Measurements from ENCODE around the gene MIA2.
"Not testable (repeated sequence)": the region's sequence is repeated elsewhere in the genome, so short reads cannot be mapped to it uniquely, and the experiment has no call there.

MIA2 gene

GRCh38 chr14:39276005-39276404 is 42.3 kb downstream of the MIA2 start:
- TF ChIP-seq CTCF (conservative IDR thresholded peaks at IDR 0.05; ENCODE audit: low read depth, low read length) = no peak
- no peak overlapping the region for H3K4me3 ChIP-seq (ENCODE audit: low read length)

GRCh38 chr14:39276579-39277114 is 42.9 kb downstream of the MIA2 start:
- TF ChIP-seq CTCF (conservative IDR thresholded peaks at IDR 0.05; ENCODE audit: low read depth, low read length) = no peak
- H3K4me3 ChIP-seq (ENCODE audit: low read length) = no peak overlapping the region
- DNase-seq (ENCODE audit: low read depth) = no peak

More at GRCh38 chr14:39276005-39276404, 42.3 kb downstream of the MIA2 start:
- no peak for DNase-seq (ENCODE audit: low read depth)

- no peak for TF ChIP-seq CTCF (conservative IDR thresholded peaks at IDR 0.05; ENCODE audit: low read depth, low read length)
- no peak overlapping the region for H3K4me3 ChIP-seq (ENCODE audit: low read length)
- no peak for DNase-seq (ENCODE audit: low read depth)
These were observed 45.8 kb downstream of the MIA2 start for GRCh38 chr14:39279515-39279914.

- DNase-seq (ENCODE audit: low read depth); H3K4me3 ChIP-seq (ENCODE audit: low read length): not testable (repeated sequence)
These were observed 47.0 kb downstream of the MIA2 start for GRCh38 chr14:39280678-39281077.

GRCh38 chr14:39289523-39289922 is 55.8 kb downstream of the MIA2 start:
- no peak for TF ChIP-seq CTCF (conservative IDR thresholded peaks at IDR 0.05; ENCODE audit: low read depth, low read length)
- no peak for DNase-seq (ENCODE audit: low read depth)
- H3K4me3 ChIP-seq (ENCODE audit: low read length) = no peak overlapping the region

- H3K4me3 ChIP-seq (ENCODE audit: low read length) = no peak overlapping the region
- no peak for TF ChIP-seq CTCF (conservative IDR thresholded peaks at IDR 0.05; ENCODE audit: low read depth, low read length)
- no peak for DNase-seq (ENCODE audit: low read depth)
These were observed 58.0 kb downstream of the MIA2 start for GRCh38 chr14:39291701-39292100.

GRCh38 chr14:39293629-39294028 is 59.9 kb downstream of the MIA2 start:
- DNase-seq (ENCODE audit: low read depth) = no peak
- no peak for TF ChIP-seq CTCF (conservative IDR thresholded peaks at IDR 0.05; ENCODE audit: low read depth, low read length)
- H3K4me3 ChIP-seq (ENCODE audit: low read length) = no peak overlapping the region

GRCh38 chr14:39300389-39300788 is 66.7 kb downstream of the MIA2 start:
- H3K4me3 ChIP-seq (ENCODE audit: low read length); DNase-seq (ENCODE audit: low read depth): not testable (repeated sequence)

Data from retinal pigment epithelial cell (primary cell).